Osteoblast (primary cell): ENCODE results near the gene TMA7. TPM values are rescaled to one million over a fixed set of nuclear protein-coding genes. Genes with fewer than 3 reads are reported as not detected.
"Not testable (repeated sequence)": the region's sequence is repeated elsewhere in the genome, so short reads cannot be mapped to it uniquely, and the experiment has no call there.

Source experiments
- DNase-seq: peaks from one replicate; pipeline ENCODE4 v3.0.0; 2011; ENCODE audit warnings: low spot score, mixed read lengths; ENCODE audit not compliant: insufficient read length; ENCODE audit errors: missing footprints
- H2AFZ ChIP-seq: 2 replicates; pipeline ENCODE4 v1.6.0; 2011; ENCODE audit warnings: mild to moderate bottlenecking, low read length
- H3K27ac ChIP-seq: 2 replicates; pipeline ENCODE4 v1.5.1; 2011; ENCODE audit warnings: mild to moderate bottlenecking, low read depth, low read length, moderate library complexity
- H3K27me3 ChIP-seq: 2 replicates; pipeline ENCODE4 v1.6.0; 2012; ENCODE audit warnings: mild to moderate bottlenecking, control low read depth, inconsistent platforms, low read length, moderate library complexity; ENCODE audit not compliant: insufficient read depth
- H3K36me3 ChIP-seq: 2 replicates; pipeline ENCODE4 v1.5.1; 2011; ENCODE audit warnings: mild to moderate bottlenecking, low read length, control low read depth, moderate library complexity; ENCODE audit not compliant: insufficient read depth
- H3K4me1 ChIP-seq: 2 replicates; pipeline ENCODE4 v1.5.1; 2011; ENCODE audit warnings: mild to moderate bottlenecking, low read length, control low read depth, moderate library complexity; ENCODE audit not compliant: insufficient read depth
- H3K4me2 ChIP-seq: 2 replicates; pipeline ENCODE4 v1.6.0; 2011; ENCODE audit warnings: mild to moderate bottlenecking, low read length; ENCODE audit not compliant: insufficient read depth
- H3K4me3 ChIP-seq: fragments of 200-600 bp; sonication (generic); 3 replicates; pipeline ENCODE4 v1.5.1; 2012; ENCODE audit warnings: mild to moderate bottlenecking, low read length, inconsistent platforms; ENCODE audit not compliant: insufficient read depth
- H3K79me2 ChIP-seq: 2 replicates; pipeline ENCODE4 v1.6.0; 2012; ENCODE audit warnings: mild to moderate bottlenecking, low read length, control low read depth, inconsistent platforms; ENCODE audit not compliant: insufficient read depth
- H3K9me3 ChIP-seq: 2 replicates; pipeline ENCODE4 v1.5.1; 2011; ENCODE audit warnings: low read depth, low read length, control low read depth
- H4K20me1 ChIP-seq: 2 replicates; pipeline ENCODE4 v1.6.0; 2012; ENCODE audit warnings: mild to moderate bottlenecking, low read length, control low read depth; ENCODE audit not compliant: insufficient read depth
- CTCF ChIP-seq: IDR thresholded peaks from 2 replicates; pipeline ENCODE4 v1.5.1; 2011; ENCODE audit warnings: mild to moderate bottlenecking, low read depth, low read length, moderate library complexity; ENCODE audit errors: extremely low read depth
- total RNA-seq: library from RNA; depleted of rRNA; stranded (reverse); fragments of >200 nt; gene quantifications from 2 replicates; pipeline ENCODE4 v1.2.3, GENCODE V29; 2012

The TMA7 gene
- total RNA-seq, 1 donor, result 128 TPM

- no peaks in the 10 kb centered on the region for H4K20me1 ChIP-seq
- no peak for TF ChIP-seq CTCF
- no peaks in the 10 kb centered on the region for H3K9me3 ChIP-seq
- no peaks in the 10 kb centered on the region for H3K4me1 ChIP-seq
- peaks cover 6% of the 10 kb centered on the region for H3K36me3 ChIP-seq
- DNase-seq, result no peak
- H2AFZ ChIP-seq, result no peak overlapping the region
- H3K4me2 ChIP-seq, result no peak overlapping the region
- H3K79me2 ChIP-seq, result no peaks in the 10 kb centered on the region
- no peak overlapping the region for H3K27ac ChIP-seq
- H3K4me3 ChIP-seq, result no peak overlapping the region
- H3K27me3 ChIP-seq, result no peaks in the 10 kb centered on the region
Observed at GRCh38 chr3:48478626-48479555, 38.8 kb downstream of the TMA7 start.

GRCh38 chr3:48480891-48481290 lies 40.8 kb downstream of the TMA7 start:
- not testable (repeated sequence) for DNase-seq, H3K4me1 ChIP-seq

GRCh38 chr3:48482822-48483221 lies 42.8 kb downstream of the TMA7 start:
- H3K4me1 ChIP-seq, H3K27me3 ChIP-seq, H3K79me2 ChIP-seq, H3K4me2 ChIP-seq, DNase-seq, H3K27ac ChIP-seq, H3K4me3 ChIP-seq, H3K36me3 ChIP-seq, H4K20me1 ChIP-seq, H3K9me3 ChIP-seq, H2AFZ ChIP-seq: not testable (repeated sequence)

More at GRCh38 chr3:48480891-48481290, 40.8 kb downstream of the TMA7 start:
- not testable (repeated sequence) for H3K36me3 ChIP-seq, H3K4me2 ChIP-seq, H3K27me3 ChIP-seq, H2AFZ ChIP-seq, H4K20me1 ChIP-seq, H3K9me3 ChIP-seq, H3K27ac ChIP-seq, H3K79me2 ChIP-seq, H3K4me3 ChIP-seq

- no peak overlapping the region for H3K4me2 ChIP-seq
- no peak overlapping the region for H3K27ac ChIP-seq
- no peak for TF ChIP-seq CTCF
- no peak for DNase-seq
- H3K79me2 ChIP-seq, result no peaks in the 10 kb centered on the region
- H3K9me3 ChIP-seq, result no peaks in the 10 kb centered on the region
- H4K20me1 ChIP-seq, result no peaks in the 10 kb centered on the region
- no peaks in the 10 kb centered on the region for H3K4me1 ChIP-seq
- H3K36me3 ChIP-seq, result peaks cover 6% of the 10 kb centered on the region
- no peak overlapping the region for H2AFZ ChIP-seq
- H3K27me3 ChIP-seq, result no peaks in the 10 kb centered on the region
- H3K4me3 ChIP-seq, result no peak overlapping the region
Observed at GRCh38 chr3:48486952-48487351, 46.9 kb downstream of the TMA7 start.
